OCI-LY7 (cell line): Measurements from ENCODE around the gene DIP2C. TPM values are rescaled to one million over a fixed set of nuclear protein-coding genes. Genes with fewer than 3 reads are reported as not detected.

Source experiments
- BruUV-seq: library from RNA; stranded (reverse); fragments of 400-500 nt; replicated peaks from 2 replicates; lab custom pipeline; 2021; lab: Mats Ljungman, UMichigan
- CTCF ChIA-PET: fragments of 300-600 bp; sonication (Branson Sonifier 250); formaldehyde crosslinking; loops from one replicate; lab custom pipeline; 2022; ENCODE audit warnings: antibody characterized with exemption; ENCODE audit not compliant: unreplicated experiment; lab: Charles Lee
- POLR2A ChIA-PET: fragments of 300-600 bp; sonication (Branson Sonifier 250); formaldehyde crosslinking; loops from one replicate; lab custom pipeline; 2022; ENCODE audit warnings: antibody characterized with exemption; lab: Charles Lee
- DNase-seq: peaks from one replicate; pipeline ENCODE4 v3.0.0-alpha.2; 2015; ENCODE audit warnings: low spot score
- H2AFZ ChIP-seq: fragments of 200-600 bp; sonication (generic), shearing (Covaris generic); 2 replicates; pipeline ENCODE4 v1.6.1; 2014; ENCODE audit warnings: mild to moderate bottlenecking, antibody characterized with exemption, low read length, moderate library complexity
- H3K27ac ChIP-seq: fragments of 200-600 bp; sonication (generic); 2 replicates; pipeline ENCODE4 v1.5.1; 2014; ENCODE audit warnings: mixed run types, low read depth, mild to moderate bottlenecking, moderate library complexity, low read length, inconsistent platforms; ENCODE audit not compliant: poor library complexity, severe bottlenecking
- H3K36me3 ChIP-seq: fragments of 200-600 bp; sonication (generic); 2 replicates; pipeline ENCODE4 v1.6.1; 2014; ENCODE audit warnings: mild to moderate bottlenecking, antibody characterized with exemption, low read length, moderate library complexity, mixed read lengths; ENCODE audit not compliant: insufficient read depth
- H3K4me1 ChIP-seq: fragments of 200-600 bp; sonication (generic); 2 replicates; pipeline ENCODE4 v1.5.1; 2014; ENCODE audit warnings: mild to moderate bottlenecking, low read length; ENCODE audit not compliant: insufficient read depth, poor library complexity, severe bottlenecking
- H3K4me2 ChIP-seq: fragments of 200-600 bp; sonication (generic); 2 replicates; pipeline ENCODE4 v1.6.1; 2014; ENCODE audit warnings: mild to moderate bottlenecking, low read length
- H3K4me3 ChIP-seq: fragments of 200-600 bp; sonication (generic); 2 replicates; pipeline ENCODE4 v1.5.1; 2014; ENCODE audit warnings: mild to moderate bottlenecking, low read depth, low read length; ENCODE audit not compliant: poor library complexity, severe bottlenecking
- H3K79me2 ChIP-seq: fragments of 200-600 bp; sonication (generic); 2 replicates; pipeline ENCODE4 v1.6.1; 2016; ENCODE audit warnings: low read depth, mild to moderate bottlenecking, low read length, moderate library complexity, mixed read lengths; ENCODE audit not compliant: insufficient read depth
- H3K9me2 ChIP-seq: fragments of 200-600 bp; sonication (generic); 2 replicates; pipeline ENCODE4 v1.6.1; 2016; ENCODE audit warnings: mild to moderate bottlenecking, low read length, mixed read lengths; ENCODE audit not compliant: insufficient read depth
- H3K9me3 ChIP-seq: fragments of 200-600 bp; sonication (generic); 2 replicates; pipeline ENCODE4 v1.6.1; 2014; ENCODE audit warnings: mild to moderate bottlenecking, mixed run types, low read length, mixed read lengths
- H4K20me1 ChIP-seq: fragments of 200-600 bp; sonication (generic); 2 replicates; pipeline ENCODE4 v1.6.1; 2014; ENCODE audit warnings: mild to moderate bottlenecking, antibody characterized with exemption, low read length, moderate library complexity, mixed read lengths; ENCODE audit not compliant: insufficient read depth
- EZH2phosphoT487 ChIP-seq: fragments of 200-600 bp; sonication (generic); IDR thresholded peaks from 2 replicates; pipeline ENCODE4 v1.6.1; 2018; ENCODE audit warnings: low read depth, borderline replicate concordance, mild to moderate bottlenecking, mixed run types, antibody characterized with exemption, low read length, moderate library complexity, mixed read lengths
- intact Hi-C: fragments of 100-400 bp; cut with micrococcal nuclease; formaldehyde crosslinking; loops from one replicate; pipeline ENCODE4 v1.10.0; 2022; ENCODE audit not compliant: unreplicated experiment
- total RNA-seq, 2 experiments: library from RNA; depleted of rRNA in 1 of 2; stranded (reverse); fragments of >200 nt in 1 of 2; shearing (Covaris generic) in 1 of 2; gene quantifications; 2 replicates each; pipeline ENCODE4 v1.2.3, GENCODE V29; 2014 to 2022
- TF ChIP-seq, protein P1 (sequence below): fragments of 200-600 bp; sonication (generic); conservative IDR thresholded peaks from 2 replicates; pipeline ENCODE4 v1.5.1; 2014; ENCODE audit warnings: mild to moderate bottlenecking, antibody characterized with exemption, low read length, moderate library complexity, mixed read lengths

DIP2C gene
- total RNA-seq, 2 experiments from 2014 or later, result 10.9 to 29.5 TPM

DNA sequence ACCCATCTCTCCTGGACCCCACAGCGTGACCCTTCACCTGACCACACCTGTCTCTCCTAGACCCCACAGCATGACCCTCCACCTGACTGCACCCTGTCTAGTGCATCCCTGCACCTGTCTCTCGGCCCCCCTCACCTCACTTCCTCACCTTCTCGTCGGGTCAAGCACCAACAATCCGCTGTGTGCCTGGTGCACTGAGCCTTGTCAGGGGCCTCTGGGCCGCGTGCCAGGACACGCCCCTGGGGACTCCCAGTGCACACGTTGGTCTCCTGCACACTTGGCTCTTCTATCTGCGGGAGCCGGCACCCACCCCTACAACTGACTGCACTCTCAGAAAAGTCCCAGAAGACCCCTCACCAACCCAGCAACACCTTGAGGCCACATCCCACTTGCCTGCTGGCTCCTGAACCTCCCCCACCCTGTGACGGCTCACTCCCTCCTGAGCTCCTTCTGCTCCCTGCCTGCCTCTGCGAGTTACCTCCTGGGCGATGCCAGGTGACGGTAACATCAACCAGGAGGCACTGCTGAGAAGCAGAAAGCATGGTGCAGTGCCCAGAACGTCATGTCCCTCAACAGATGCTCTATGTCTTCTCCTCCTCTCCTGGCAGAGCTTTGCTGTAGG is 147.6 kb downstream of the DIP2C start:
- peak; percentile 93 for DNase-seq
- no peaks in the 10 kb centered on the region for H3K9me3 ChIP-seq
- H3K27ac ChIP-seq, result peak overlapping the region; percentile 16
- TF ChIP-seq, protein P1, sequence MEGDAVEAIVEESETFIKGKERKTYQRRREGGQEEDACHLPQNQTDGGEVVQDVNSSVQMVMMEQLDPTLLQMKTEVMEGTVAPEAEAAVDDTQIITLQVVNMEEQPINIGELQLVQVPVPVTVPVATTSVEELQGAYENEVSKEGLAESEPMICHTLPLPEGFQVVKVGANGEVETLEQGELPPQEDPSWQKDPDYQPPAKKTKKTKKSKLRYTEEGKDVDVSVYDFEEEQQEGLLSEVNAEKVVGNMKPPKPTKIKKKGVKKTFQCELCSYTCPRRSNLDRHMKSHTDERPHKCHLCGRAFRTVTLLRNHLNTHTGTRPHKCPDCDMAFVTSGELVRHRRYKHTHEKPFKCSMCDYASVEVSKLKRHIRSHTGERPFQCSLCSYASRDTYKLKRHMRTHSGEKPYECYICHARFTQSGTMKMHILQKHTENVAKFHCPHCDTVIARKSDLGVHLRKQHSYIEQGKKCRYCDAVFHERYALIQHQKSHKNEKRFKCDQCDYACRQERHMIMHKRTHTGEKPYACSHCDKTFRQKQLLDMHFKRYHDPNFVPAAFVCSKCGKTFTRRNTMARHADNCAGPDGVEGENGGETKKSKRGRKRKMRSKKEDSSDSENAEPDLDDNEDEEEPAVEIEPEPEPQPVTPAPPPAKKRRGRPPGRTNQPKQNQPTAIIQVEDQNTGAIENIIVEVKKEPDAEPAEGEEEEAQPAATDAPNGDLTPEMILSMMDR, result no peak
- no peak for TF ChIP-seq EZH2phosphoT487
- peak overlapping the region; percentile 10; the same call in 1 of the 2 replicates for H2AFZ ChIP-seq
- H3K36me3 ChIP-seq, result no peaks in the 10 kb centered on the region
- H3K4me2 ChIP-seq, result peak overlapping the region; percentile 76
- no TSS peak for BruUV-seq
- intact Hi-C loops, result loop anchor here (1.0 to 2.0 kb wide), 2 partner anchors 19 to 31 kb away; no protein-coding TSS in a partner anchor
- ChIA-PET POLR2A (interaction anchor here (0.6 to 1.0 kb wide), 3 partner anchors 13 to 26 kb away, joined by 3 read pairs; no protein-coding TSS in a partner anchor), CTCF (interaction anchor here (0.5 to 0.6 kb wide), 2 partner anchors 20 to 62 kb away, joined by 3 read pairs; no protein-coding TSS in a partner anchor)
- no peaks in the 10 kb centered on the region for H4K20me1 ChIP-seq
- H3K9me2 ChIP-seq, result no peaks in the 10 kb centered on the region
- H3K4me1 ChIP-seq, result peaks cover 55% of the 10 kb centered on the region
- peak overlapping the region; percentile 29 for H3K4me3 ChIP-seq
- no peaks in the 10 kb centered on the region for H3K79me2 ChIP-seq

DNA sequence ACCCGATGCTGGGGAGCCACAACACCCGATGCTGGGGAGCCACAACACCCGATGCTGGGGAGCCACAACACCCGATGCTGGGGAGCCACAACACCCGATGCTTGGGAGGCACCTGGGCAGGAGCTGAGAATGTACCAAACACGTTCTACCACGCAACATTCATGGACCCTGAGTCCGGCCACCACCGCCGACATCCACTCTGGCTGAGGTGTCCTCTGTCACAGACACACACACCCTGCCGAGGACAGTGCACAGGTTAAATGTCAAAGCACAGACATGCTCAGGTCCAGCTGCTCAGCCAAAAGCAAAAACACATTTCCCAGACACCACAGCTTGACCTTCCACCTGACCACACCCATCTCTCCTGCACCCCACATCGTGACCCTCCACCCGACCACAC is 148.4 kb downstream of the DIP2C start:
- intact Hi-C loops, result loop anchor here (2.0 kb wide), 1 partner anchor 20 kb away; no protein-coding TSS in a partner anchor
- BruUV-seq, result no TSS peak
- CTCF ChIA-PET, result interaction anchor here (1.0 kb wide), 1 partner anchor 14 kb away, joined by 5 read pairs; no protein-coding TSS in a partner anchor

DNA sequence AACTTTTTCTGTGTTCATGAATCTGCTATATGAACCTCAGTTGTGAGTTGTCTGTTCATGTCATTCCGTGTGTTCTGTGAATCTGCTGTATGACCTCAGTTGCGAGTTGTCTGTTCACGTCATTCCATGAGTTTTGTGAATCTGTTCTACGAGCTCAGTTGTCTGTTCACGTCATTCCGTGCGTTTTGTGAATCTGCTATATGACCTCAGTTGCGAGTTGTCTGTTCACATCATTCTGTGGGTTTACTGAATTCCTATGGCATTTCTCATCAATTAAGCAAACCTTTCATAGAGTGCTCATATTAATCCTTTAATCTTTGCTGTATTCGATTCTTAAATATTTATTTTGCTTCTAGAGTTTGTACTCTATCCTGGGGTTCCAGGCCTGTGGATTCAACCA is 150.6 kb downstream of the DIP2C start:
- Histone ChIP-seq H3K9me3 (no peaks in the 10 kb centered on the region), H3K4me2 (no peak overlapping the region), H3K36me3 (no peaks in the 10 kb centered on the region), H3K79me2 (no peaks in the 10 kb centered on the region), H4K20me1 (no peaks in the 10 kb centered on the region), H2AFZ (no peak overlapping the region), H3K4me1 (peaks cover 58% of the 10 kb centered on the region), H3K27ac (no peak overlapping the region), H3K9me2 (no peaks in the 10 kb centered on the region), H3K4me3 (no peak overlapping the region)
- intact Hi-C loops, result loop anchor here (10.0 kb wide), 1 partner anchor 144 kb away; no protein-coding TSS in a partner anchor
- POLR2A ChIA-PET, result no interaction called here
- TF ChIP-seq, protein P1, result no peak
- no peak for TF ChIP-seq EZH2phosphoT487
- no peak for DNase-seq
- CTCF ChIA-PET, result no interaction called here
- BruUV-seq, result no TSS peak

More for the DNA sequence above, 148.4 kb downstream of the DIP2C start:
- no peak overlapping the region for H3K27ac ChIP-seq
- H3K9me2 ChIP-seq, result no peaks in the 10 kb centered on the region
- H3K79me2 ChIP-seq, result no peaks in the 10 kb centered on the region
- peak overlapping the region; percentile 29 for H3K4me3 ChIP-seq
- no peak for DNase-seq
- no peak for TF ChIP-seq EZH2phosphoT487
- POLR2A ChIA-PET, result interaction anchor here (0.7 to 1.9 kb wide), 3 partner anchors 11 to 28 kb away, joined by 3 to 4 read pairs (median 3); no protein-coding TSS in a partner anchor
- H2AFZ ChIP-seq, result no peak overlapping the region
- no peaks in the 10 kb centered on the region for H3K36me3 ChIP-seq
- H3K9me3 ChIP-seq, result no peaks in the 10 kb centered on the region
- peak overlapping the region; percentile 76 for H3K4me2 ChIP-seq
- H4K20me1 ChIP-seq, result no peaks in the 10 kb centered on the region
- peaks cover 52% of the 10 kb centered on the region for H3K4me1 ChIP-seq
